Kasumi-1 (cell line): ENCODE results near the gene MS4A4A.
"Not testable (repeated sequence)": the region's sequence is repeated elsewhere in the genome, so short reads cannot be mapped to it uniquely, and the experiment has no call there.

Experiments used
- DNase-seq, 2 experiments: peaks; one replicate each; lab custom pipeline; 2025; lab: John Stamatoyannopoulos, UW

MS4A4A gene

GRCh38 chr11:60280412-60280811, at the start of gene MS4A4A:
MS4A4A (plus strand) TSS chr11:60280666; CDS start chr11:60280676, 10 bp downstream.
- peak; percentile 94 to 96 for DNase-seq

- DNase-seq, result no peak
Observed at GRCh38 chr11:60230681-60231080, 49.8 kb upstream of the MS4A4A start.

GRCh38 chr11:60235321-60235720, 45.1 kb upstream of the MS4A4A start:
- DNase-seq, result peak in 1 of 2 experiments; percentile 1

GRCh38 chr11:60240662-60241061, 39.8 kb upstream of the MS4A4A start:
- no peak for DNase-seq

GRCh38 chr11:60241786-60242185, 38.7 kb upstream of the MS4A4A start:
- DNase-seq, result no peak

DNA sequence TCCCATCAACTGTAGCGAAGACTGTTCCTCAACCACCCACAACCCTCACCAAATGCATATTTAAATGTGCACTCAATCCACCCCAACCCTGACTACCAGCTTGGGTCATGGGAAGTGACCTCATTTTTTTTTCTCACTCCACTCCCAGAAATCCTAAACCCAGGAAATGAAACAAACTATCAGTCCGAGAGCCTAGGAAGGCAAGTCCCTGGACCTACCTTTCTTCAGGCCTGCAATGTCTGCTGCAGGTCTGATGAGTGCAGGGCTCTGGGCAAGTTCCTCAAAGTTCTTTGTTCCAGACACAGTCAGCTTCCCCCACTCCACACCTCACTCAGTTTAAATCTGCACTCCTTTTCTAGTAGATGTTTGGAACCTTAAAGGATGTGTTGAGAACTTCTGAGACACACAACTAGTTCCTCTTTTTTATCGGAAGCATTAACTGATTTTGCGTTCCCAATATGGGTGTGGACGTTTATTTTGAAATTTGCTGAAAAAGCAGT, 37.7 kb upstream of the MS4A4A start, which contains the start of gene MS4A4E:
Gene MS4A4E (minus strand): TSS at position 398 of the 500 bp plus-strand sequence. CDS start 13,082 bp downstream, outside the sequence.
- peak; percentile 68 to 71 for DNase-seq

DNA sequence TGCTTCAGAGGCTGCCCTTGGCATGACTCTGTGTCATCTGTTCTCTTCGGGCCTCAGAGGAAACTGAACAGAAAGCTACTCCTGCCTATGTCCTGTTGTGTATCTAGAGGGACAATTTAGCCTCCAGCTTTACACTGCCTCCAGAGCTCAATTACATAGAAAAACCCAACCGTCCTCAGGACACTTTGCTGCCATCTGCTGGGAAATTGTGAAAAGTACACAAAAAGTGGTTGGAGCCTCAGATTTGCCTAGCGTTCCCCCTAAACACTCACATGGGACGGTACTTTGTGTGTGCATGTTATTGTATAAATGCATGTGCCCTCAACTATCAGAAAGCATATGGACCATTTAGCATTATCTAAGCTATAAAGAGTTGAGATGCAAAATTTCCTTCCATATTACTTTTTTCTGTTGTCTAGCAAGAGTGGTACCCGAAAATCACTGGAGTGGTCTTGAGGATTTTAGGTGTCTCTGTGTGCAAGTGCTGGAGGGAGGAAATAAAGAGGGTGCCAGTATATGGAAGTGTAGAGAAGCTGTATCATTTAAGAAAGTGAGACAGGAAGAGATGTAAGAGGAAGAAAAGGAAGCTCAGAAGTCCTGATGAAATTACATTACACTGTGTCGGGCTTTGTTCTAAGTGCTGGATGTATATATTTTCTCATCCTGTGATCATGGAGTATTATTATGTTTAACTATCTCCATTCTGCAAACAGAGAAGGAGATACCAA, 28.8 kb upstream of the MS4A4A start:
- peak; percentile 38 to 51 for DNase-seq

- DNase-seq, result no peak
Observed at GRCh38 chr11:60252213-60253108, 28.0 kb upstream of the MS4A4A start.

GRCh38 chr11:60257956-60258722, 22.3 kb upstream of the MS4A4A start:
- DNase-seq, result no peak

- DNase-seq, result no peak
Observed at GRCh38 chr11:60261014-60261413, 19.5 kb upstream of the MS4A4A start.

- DNase-seq, result peak; percentile 46 to 47
Observed at GRCh38 chr11:60263402-60263801, 17.1 kb upstream of the MS4A4A start.

GRCh38 chr11:60264644-60265043, 15.8 kb upstream of the MS4A4A start:
- no peak for DNase-seq

- DNase-seq, result peak; percentile 62 to 77
Observed at GRCh38 chr11:60265373-60266214, 14.9 kb upstream of the MS4A4A start.

GRCh38 chr11:60274416-60274815, 6.0 kb upstream of the MS4A4A start:
- no peak for DNase-seq

DNA sequence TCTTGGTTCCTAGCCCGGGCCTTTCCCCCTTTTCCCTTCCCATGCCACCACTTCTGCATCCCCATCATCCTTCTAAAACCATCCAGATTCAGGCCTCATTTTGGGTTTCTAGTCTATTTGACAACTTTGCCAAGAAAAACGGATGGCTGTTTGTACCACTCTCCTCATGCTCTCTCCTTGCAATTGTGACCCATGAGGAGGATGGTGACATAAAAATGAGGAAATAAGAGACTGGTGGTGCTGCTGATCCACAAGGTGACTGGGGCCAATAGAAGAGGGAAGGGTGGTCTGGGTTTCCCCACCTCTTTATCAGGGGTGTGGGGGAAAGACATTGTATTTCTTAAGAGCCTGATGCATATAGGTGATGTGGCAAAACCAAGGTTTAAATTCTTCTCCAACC, 1.0 kb downstream of the MS4A4A start:
- no peak for DNase-seq

GRCh38 chr11:60282286-60282685, 1.8 kb downstream of the MS4A4A start:
- DNase-seq, result no peak

DNA sequence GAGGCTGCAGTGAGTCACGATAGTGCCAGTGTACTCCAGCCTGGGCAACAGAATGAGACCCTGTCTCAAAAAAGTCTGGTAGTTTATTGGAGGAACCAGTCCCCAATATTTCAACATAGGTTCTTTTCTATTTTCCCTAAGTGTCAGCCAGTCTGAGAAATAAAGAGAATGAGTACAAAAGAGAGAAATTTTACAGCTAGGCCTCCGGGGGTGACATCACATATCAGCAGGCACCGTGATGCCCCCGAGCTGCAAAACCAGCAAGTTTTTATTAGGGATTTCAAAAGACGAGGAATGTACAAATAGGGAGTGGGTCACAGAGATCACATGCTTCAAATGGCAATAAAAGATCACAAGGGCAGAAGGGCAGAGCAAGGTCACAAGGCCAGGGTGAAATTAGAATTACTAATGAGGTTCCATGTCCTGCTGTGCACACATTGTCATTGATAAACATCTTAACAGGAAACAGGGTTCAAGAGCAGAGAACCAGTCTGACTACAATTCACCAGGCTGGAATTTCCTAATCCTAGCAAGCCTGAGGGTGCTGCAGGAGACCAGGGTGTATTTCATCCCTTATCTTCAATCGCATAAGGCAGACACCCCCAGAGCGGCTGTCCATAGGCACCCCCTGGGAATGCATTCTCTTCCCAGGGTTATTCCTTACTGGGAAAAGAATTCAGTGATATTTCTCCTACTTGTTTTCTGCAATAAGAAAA, 5.1 kb downstream of the MS4A4A start:
- not testable (repeated sequence) for DNase-seq

DNA sequence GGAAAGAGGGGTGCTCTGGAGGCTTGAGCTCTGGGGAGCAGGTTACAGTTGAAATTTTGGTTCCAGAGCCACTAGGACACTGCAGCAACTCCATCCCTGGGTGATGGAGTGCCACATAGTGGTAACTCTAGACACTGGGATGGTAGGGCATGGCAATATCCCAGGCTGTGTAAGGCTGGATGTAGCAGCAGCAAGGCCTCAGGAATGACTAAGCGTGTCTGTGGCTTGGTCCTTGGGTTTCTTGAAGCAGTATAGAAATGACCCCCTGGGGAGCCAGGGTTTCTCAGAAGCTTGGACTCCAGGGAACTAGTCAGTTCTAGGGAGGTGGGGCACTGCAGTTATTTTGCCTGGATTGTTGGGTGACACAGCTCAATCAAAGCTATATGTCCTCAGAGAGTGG, 8.1 kb downstream of the MS4A4A start:
- DNase-seq, result no peak

- DNase-seq, result no peak
Observed at GRCh38 chr11:60292145-60292544, 11.7 kb downstream of the MS4A4A start.

DNA sequence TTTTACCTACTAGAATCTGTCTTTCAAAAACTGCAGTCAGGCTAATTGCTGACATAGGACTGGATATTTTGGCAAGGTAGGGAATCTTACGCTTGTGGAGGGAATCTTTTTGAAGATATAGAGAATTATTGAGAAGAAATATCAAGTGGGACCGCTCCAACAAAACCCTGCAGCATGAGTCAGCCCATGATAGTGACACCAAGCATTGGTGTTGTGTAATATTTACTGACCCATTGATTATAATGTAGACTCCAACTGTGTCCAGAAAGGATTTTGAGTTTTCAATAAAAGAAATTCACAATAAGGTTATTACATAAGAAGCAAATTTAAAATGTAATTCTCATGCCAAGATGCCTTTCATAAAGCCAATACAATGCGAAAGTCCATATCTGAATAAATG, 20.7 kb downstream of the MS4A4A start:
- DNase-seq, result no peak
